GM21619 (cell line): ENCODE results near the gene ATP11C.

Experiments used
- ATAC-seq: cut with Tn5 transposase; IDR thresholded peaks from one replicate; pipeline ENCODE4 v1.9.1; 2021; ENCODE audit not compliant: unreplicated experiment

The ATP11C gene

DNA sequence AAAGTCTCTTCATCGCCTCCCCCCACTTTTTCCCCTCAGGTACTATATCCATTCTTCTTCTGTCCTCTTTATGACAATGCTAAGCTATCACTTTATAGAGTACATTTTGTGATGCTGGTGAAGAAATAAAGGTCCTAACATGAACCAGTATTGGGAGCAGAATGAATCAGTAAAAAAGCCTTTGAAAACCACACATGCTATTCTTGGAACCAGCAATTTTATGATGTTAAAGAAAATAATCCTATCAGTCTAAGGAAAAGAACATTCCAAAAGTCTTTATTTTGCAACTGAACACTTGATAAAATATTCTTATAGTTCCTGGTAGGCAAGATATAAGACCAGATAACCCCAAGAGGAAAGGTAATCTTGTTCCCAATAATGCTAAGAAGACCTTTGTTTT is 117.1 kb downstream of the ATP11C start:
- no peak for ATAC-seq

DNA sequence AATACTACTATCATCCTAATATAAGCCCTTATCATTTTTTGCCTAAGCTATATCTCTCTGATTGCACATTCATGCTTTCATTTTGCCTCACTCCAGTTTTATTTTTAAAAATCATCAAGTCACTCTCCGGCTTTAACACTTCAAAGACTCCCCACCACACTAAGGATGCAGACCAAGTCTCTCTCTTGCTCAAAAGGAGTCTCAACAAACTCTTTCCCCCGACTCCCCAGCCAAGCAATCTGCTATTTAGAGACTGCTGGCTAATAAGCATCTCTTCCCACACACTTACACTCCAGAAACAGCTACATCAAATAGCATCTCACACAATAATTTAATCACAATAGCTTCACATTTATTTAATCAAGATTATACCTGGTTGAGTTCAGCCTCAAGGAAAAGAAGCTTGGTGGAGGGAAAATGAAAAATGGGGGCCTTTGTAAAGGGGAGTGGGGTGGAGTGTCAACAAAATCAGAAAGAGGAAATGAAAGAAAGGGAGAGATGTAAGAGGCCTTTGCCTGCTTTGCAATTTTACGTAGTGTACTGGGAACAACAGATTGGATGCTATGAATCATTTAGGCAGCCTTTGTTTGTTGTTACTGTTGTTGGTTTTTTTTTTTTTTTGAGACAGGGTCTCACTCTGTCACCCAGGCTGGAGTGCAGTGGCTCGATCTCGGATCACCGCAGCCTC is 120.8 kb downstream of the ATP11C start:
- ATAC-seq, result no peak

DNA sequence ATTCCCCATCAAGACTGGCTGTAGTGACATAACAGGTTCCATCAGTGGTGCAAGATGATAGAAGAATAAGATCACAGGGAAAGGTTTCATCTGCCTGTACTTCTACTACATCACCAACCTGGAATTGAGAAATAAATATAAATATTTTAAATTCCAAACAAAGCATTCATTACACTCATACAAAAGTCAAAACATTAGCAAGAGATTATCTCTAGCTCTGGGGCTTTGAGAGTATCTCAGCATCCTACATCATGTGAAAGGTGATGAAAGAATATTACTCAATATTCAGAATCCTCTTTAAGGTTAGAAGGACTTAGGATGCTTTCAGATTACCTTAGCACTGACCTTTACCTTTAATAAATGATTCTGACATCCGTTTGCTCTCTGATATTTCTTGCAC is 128.4 kb downstream of the ATP11C start:
- no peak for ATAC-seq

DNA sequence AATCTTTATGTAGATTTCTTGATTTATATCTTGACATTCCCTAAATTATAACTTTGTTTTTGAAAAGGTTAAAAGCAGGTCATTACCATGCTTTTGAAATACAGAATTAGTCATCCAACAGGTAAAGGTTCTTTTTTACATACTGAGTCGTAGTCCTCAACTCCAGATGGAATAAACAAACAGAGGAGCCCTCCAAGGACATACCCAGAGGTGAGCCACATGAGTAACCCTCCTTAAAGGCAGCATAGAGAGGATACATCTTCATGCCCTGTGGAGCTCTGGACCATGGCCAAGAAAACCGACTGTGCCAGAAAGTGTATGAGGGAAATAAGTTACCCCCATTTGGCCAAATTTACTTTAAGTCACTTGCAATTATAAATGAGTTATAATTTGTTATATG is 129.6 kb downstream of the ATP11C start:
- ATAC-seq, result no peak

DNA sequence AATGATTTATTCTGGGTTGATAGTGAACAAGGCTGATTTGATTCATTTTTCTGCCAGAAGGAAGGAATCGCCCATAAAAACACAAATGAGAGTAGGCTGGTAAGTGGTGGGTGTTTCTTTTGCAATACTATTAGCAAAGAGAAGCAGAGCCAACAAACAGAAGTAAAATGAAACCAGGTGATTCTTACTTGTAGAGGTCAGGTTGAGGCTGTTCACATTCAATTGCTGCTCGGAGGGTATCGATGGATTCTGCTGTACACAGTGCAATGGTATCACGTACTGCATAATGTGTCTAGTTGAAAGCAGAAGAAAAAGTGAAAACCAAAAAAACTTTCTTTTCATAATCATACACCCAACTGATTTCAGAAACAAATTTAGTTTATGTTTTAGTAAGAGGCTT is 130.8 kb downstream of the ATP11C start:
- no peak for ATAC-seq

DNA sequence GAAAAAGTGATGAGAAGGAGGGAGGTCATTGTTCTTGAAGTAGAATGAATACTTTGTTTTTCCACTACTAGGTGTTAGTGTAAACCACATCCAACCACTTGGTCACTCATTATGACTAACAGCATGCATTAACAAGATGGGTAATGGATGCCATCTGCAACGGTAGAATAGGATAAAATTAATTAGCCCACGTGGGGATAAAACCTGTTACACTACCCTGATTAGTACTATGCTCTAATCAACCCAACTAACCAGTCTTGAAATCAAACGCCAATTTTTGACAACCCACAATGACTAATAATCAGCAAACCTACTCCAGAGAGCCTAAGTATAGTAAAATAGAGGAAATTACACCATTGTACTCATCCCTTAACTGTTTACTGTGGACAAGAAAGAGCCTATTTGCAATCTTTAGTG is 131.4 kb downstream of the ATP11C start:
- no peak for ATAC-seq

DNA sequence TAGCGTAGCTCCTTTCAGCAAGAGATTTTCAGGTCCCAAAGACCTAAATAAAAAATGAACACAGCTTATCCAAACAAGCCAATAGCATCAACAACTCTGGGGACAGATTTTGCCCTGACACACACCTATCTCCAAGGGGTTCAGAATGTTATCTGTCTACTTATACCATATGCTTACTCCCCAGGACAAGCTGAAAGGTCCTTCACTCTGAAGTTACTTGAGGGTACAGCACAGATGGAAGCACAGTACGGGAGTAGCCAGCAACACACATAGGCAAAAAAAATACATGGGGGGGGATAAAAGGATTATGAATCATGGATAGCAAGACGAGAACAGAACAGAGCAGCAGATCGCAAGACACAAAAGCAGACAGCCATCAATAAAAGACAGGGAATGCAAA is 134.2 kb downstream of the ATP11C start:
- ATAC-seq, result no peak

DNA sequence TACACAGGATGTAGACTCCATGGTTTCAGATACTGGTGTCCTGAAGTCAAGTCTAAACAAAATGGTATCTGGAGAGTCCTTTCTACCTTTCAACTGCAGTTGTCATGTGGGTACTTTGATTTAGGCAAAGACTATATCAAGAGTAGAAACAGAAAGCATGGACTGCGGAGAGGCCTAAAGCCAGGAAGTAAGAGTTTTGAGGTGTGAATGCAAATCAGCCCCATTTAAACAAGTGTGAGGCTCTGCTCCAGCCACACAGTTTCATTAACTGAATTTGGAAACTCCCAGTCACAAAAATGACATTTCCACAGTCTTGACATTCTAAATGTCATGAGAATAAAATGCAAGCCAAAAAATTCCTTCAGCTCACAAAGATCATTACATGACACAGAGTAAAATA is 137.7 kb downstream of the ATP11C start:
- peak; percentile 100 for ATAC-seq

DNA sequence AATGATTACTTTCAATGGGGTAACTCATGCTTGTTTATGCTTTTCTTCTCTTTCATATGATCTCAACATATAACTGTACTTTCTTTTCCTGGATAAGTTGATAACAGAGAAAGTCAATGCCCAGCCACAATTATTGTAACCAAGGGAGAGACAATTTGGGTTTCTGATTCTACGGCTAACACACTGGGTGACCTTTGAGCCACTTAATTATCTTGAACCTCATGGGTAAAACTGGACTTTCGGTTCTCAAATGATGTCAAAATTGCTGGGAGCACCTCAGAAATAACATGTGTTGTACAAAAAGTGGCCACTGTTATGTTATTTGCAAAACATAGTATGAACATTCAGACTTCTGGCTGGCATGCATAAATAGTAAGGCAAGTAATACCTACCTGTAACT is 145.3 kb downstream of the ATP11C start:
- no peak for ATAC-seq

DNA sequence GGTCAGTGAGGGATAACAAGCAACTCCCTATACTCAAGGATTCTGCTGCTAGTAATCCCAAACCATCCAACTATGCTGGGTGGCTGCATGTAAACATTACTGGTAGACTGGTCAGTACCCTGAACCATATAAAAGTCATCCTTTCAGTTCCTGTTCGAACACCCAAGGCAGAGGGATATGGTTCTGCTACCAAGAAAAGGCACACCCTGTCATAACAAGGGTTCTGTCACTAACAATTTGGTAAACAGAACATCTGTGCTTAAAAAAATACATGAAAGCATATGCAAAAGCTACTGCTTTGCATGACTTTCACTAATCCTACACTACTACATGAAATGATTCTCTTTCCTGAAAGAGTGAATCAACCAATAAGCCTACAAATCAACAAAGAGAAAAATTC is 148.0 kb downstream of the ATP11C start:
- peak; percentile 91 for ATAC-seq

DNA sequence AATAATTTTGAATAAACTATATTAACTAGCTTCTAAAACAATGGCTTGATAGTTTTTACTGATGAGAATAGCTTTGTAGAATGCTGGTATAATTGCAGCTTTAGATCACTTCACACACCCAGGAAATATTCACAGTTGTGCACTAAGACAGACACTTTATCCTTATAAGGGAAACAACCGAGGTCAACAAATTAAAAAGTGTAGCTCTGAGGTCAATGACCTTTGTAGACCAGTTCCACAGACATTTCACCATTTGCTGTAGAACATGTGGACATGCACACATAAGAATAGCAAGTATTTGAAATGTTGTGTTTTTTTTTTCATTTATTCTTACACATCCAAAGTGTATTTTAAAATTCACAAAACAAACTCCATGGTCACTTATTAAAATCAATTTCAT is 148.9 kb downstream of the ATP11C start:
- ATAC-seq, result no peak

DNA sequence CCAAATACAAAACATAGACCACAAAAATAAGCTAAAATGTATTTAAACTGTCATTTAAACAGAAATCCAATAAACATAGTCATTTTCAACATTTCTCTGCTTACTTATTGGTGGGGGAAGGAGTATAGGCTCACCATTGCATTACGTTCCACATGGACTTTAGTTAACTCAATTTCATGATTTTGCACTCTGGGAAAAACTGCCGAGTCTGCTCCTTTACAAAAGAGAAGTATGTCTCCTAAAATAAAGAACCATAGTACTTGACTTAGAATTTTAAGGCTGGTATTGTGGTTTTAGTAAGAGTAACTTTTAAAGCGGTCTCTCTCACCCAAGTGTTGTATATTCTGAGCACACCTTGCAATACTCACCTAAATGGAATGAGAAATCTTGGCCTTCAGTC is 149.8 kb downstream of the ATP11C start:
- no peak for ATAC-seq

DNA sequence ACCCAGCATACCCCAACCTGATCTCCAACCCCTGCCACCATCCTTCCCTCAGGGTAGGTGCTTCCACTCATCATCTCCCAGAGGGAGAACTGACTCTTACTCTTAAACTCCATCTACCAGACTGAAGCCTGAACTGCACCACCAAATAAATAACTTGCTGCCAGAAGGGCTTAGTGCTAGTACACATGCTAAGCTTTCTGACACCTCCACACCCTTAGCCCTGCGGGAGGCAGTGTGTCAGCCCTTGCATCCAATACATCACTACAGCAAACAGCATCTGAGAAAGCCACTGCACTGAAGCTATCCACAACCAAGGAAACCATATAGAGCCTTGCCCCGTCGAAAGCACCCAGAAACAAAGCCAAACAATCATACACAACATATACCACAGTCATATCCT is 156.3 kb downstream of the ATP11C start:
- no peak for ATAC-seq

DNA sequence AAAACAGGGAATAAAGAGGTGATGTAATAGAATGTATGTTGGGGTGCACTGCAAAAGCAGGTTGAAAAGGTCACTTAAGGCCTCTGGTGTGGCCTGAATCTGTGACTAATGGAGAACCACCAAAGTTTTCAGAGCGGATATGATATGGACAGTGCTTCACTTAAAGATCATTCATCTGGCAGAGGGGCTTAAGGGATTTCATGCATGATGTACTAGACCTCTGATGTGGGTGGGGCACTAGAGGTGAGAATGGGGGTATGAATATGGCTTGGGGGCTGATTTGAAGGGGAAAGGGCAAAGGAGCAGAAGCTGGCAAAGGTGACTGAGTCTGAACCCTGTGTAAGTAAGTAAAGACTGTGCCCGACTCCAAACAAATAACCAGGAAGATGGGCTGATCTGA is 162.5 kb downstream of the ATP11C start:
- no peak for ATAC-seq

DNA sequence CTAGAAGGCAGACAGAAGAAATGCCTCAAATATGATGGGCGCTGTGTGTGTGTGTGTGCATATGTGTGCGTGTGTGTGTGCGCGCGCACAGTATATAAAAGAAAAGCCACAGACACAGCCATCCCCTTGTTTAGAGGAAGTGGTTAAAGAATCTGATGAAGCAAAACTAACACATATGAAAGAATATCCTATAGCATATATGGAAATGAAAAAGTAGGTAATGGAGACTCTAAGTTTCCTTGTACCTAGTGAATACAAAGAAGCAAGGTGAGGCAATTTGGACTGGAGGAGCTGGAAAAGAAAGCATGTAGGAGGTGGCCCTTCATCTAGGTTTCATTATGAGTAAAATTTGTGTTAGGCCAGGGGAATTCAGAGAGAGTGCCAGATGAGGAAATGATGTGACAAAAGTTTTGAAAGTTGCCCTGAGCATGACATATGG is 166.3 kb downstream of the ATP11C start:
- ATAC-seq, result peak; percentile 78

DNA sequence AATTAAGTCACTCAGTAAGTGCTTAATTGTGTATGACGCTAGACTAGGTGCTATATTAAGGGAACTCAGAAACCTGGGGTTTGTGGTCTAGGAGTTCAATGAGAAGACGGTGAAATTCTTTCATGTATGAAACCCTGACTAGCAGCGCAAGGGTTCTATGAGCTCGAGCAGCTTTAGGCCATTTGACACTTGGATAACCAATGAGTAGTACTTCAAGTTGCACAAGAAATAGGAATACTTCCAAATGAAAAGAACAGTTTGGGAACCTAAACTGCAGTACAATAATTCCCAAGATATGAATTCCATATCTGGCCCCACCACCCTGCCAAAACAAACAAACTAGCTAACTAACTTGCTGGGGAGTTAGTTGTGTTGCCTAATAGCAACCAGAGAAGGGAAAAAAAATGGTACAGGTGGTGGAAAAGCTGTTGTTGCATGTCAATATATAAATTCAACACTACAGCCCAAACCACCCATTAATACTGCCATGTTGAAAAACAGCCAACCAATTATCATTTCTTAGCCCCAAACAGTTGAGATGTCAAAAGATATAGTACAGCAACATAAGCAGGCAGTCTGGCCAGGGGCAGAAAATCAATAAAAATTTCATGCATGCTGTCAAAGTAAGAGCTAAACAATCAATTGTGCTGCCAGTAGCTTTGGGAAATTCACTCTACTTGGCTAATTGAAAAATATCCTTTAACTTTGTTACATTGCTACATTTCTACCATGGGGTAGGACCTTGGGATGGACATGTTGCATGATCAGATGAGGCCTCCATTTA is 170.3 kb downstream of the ATP11C start:
- no peak for ATAC-seq

DNA sequence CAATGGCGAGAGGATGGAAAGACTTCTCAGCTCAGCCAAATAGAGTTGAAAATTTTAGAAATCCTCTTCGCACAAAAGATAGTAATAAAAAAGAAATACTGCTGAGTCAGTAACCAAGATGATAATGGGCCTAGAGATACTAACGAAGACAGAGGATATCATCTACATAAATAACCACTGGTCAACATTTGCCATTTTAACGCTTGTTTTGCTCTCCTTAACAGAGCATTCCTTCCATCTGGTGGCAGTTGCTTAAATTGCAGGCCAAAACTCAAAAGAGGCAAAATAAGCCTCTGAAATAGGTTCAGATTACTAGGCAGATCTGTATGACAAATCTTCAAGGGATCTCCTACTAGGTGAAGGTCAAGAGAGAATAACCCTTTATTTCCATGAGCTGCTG is 173.2 kb downstream of the ATP11C start:
- ATAC-seq, result no peak

DNA sequence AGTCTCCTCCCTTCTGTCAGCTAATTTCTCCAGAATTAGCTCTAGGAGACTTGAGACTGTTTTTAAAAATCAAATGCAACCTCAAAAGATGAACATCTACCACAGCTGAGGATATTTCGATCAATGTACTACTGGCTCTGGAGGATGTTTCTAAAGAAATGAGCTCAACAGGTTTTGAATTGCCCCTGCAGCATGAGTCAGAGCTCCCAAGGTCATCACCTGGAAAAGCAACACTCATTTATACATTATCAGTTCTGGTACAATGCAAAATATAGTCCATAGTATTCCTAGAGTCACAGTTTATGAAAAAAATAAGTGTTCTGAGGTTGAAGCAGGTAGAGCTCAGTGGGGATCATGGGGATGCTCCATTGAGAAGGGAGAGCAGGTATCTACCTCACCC is 174.0 kb downstream of the ATP11C start:
- no peak for ATAC-seq

DNA sequence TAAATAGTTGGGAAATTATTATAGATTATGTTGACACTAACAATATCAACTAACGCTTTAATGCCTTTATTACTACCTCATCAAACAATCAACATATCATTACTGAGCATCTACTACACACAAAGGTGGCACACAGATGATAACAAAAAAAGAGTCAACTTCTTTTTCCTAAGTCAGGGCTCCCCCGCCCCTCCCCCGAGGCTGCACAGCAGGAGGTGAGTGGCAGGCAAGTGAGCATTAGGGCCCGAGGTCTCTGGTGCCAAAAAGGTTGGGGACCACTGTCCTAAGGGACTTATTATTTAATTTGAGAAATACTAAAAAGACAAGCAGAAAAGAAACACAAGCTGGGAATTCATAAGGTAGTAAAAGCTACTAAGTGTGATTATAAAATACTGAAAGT is 174.6 kb downstream of the ATP11C start:
- ATAC-seq, result no peak

DNA sequence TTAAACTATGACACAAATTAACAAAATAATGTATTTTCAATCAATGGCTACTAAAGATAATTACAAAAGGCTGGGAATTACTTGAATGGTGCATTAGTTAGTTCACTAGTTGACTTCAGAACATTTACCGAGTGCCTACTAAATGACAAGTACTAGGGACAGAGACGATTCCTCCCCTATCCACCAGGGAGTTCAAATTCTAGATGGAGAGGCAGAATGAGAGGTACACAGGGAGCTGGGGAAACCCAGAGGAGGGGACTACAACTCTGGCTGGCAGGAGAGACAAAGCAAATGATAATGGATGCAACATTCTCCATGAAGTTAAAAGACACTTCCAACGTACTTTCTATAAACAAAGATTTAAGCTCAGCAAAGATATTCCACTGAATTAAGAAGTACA is 181.8 kb downstream of the ATP11C start:
- no peak for ATAC-seq

DNA sequence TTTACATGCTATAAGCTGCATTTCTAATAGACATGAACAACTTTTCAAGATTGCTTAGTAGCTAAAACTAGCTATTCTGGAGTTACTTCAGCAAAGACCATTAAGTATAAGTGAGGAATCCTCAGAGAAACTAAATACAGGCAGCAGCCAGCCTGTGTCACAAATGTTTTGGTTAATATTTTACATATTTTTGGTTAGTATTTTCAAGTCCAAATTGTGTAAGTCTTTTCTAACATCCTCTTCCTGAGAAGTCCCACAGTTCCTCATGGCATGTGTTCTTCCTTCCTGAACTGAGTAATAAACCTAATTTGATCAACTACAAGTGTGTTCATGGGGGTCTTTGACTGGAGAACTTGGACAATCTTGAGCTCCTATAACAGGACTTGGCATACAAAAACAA is 182.5 kb downstream of the ATP11C start:
- ATAC-seq, result no peak

DNA sequence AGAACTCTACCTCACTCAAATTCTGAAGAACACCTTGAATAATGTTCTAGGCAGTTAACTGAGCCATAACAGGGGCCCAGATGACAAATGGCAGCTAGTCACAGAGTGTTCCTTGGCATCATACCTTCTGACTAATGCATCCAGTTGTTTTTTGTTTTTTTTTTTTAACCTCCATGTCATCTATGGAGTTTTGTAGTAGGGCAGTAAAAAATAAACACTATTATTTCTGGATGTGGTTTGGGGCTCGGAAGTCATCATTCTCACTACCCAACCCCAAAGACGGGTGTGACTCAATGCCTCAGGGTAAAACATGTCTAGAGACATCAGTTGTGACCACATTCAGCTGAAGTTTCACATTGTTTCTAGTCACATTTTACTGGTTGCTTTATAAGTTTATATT is 193.7 kb downstream of the ATP11C start:
- peak; percentile 96 for ATAC-seq

DNA sequence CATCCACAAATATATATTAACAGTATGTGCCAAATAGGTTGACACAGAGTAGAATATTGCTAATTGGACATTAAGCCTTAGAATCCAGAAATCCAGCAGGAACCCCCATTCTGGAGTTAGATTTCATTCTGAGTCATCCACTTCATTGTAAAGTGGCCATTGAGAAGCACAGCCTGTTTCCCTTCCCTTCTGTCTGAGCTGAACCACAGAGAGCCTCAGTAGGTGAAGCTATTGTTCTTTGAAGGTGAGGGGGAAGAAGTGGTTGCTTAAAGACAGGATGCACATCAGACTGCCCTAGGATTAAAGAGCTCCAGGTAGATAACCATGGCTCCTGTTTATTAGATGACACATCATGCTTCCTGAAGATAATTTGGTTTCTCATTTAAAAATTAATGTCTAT is 194.3 kb downstream of the ATP11C start:
- no peak for ATAC-seq
